GM12878 (cell line): ENCODE results near the gene GRIP2.

ENCODE experiments used
- ATF3 ChIP-seq: IDR thresholded peaks from 2 replicates; pipeline ENCODE4 v1.6.1; 2011; ENCODE audit warnings: low read depth, mild to moderate bottlenecking, low read length, moderate library complexity, borderline replicate concordance; ENCODE audit errors: extremely low read depth
- ATF7 ChIP-seq: fragments of 450-650 bp; IDR thresholded peaks from 2 replicates; pipeline ENCODE4 v1.6.1; 2016; ENCODE audit warnings: low read depth, mild to moderate bottlenecking
- CREB1 ChIP-seq: IDR thresholded peaks from 2 replicates; pipeline ENCODE4 v1.6.1; 2012; ENCODE audit warnings: low read depth, mild to moderate bottlenecking, inconsistent platforms
- CTCF ChIP-seq, 3 experiments: IDR thresholded peaks in 2 of 3; conservative IDR thresholded peaks in 1 of 3; 2 replicates each; pipeline ENCODE4 v1.5.1; 2011; ENCODE audit warnings: low read depth in 3 of 3, low read length in 3 of 3, mild to moderate bottlenecking in 3 of 3, control low read depth in 2 of 3, moderate library complexity in 2 of 3, inconsistent platforms in 1 of 3, mixed read lengths in 1 of 3; ENCODE audit not compliant: control insufficient read depth in 2 of 3, insufficient read depth in 1 of 3; ENCODE audit errors: extremely low read depth in 1 of 3
- EP300 ChIP-seq, 2 experiments: fragments of 150-350 bp in 1 of 2; IDR thresholded peaks; 2 replicates each; pipeline ENCODE4 v1.6.1; 2011 to 2012; ENCODE audit warnings: low read depth in 2 of 2, low read length in 2 of 2, borderline replicate concordance in 1 of 2, improper control_type of control experiment in 1 of 2, inconsistent platforms in 1 of 2; ENCODE audit not compliant: control insufficient read depth in 1 of 2
- POLR2AphosphoS2 ChIP-seq: IDR thresholded peaks from 2 replicates; pipeline ENCODE4 v1.6.1; 2011; ENCODE audit warnings: low read depth, mild to moderate bottlenecking, low read length, improper control_type of control experiment, moderate library complexity
- POLR2AphosphoS5 ChIP-seq: IDR thresholded peaks from 2 replicates; pipeline ENCODE4 v1.6.1; 2011; ENCODE audit warnings: mild to moderate bottlenecking, low read length, inconsistent platforms
- RCOR1 ChIP-seq: conservative IDR thresholded peaks from 2 replicates; pipeline ENCODE4 v1.6.1; 2012; ENCODE audit warnings: low read depth, low read length, improper control_type of control experiment
- TF ChIP-seq, protein P1 (sequence below): fragments of 450-650 bp; IDR thresholded peaks from 2 replicates; pipeline ENCODE4 v1.6.1; 2017; ENCODE audit warnings: mild to moderate bottlenecking
- TF ChIP-seq, protein P2 (sequence below): IDR thresholded peaks from 2 replicates; pipeline ENCODE4 v1.6.1; 2011; ENCODE audit warnings: low read depth, low read length, improper control_type of control experiment, borderline replicate concordance

GRCh38 chr3:14505803-14506500, 34.2 kb downstream of the GRIP2 start:
- TF ChIP-seq, protein P1, sequence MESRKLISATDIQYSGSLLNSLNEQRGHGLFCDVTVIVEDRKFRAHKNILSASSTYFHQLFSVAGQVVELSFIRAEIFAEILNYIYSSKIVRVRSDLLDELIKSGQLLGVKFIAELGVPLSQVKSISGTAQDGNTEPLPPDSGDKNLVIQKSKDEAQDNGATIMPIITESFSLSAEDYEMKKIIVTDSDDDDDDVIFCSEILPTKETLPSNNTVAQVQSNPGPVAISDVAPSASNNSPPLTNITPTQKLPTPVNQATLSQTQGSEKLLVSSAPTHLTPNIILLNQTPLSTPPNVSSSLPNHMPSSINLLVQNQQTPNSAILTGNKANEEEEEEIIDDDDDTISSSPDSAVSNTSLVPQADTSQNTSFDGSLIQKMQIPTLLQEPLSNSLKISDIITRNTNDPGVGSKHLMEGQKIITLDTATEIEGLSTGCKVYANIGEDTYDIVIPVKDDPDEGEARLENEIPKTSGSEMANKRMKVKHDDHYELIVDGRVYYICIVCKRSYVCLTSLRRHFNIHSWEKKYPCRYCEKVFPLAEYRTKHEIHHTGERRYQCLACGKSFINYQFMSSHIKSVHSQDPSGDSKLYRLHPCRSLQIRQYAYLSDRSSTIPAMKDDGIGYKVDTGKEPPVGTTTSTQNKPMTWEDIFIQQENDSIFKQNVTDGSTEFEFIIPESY = no peak
- TF ChIP-seq ATF7 (no peak), CTCF (IDR thresholded peaks at IDR 0.05 in 2 of 3, conservative IDR thresholded peaks at IDR 0.05 in 1 of 3; ENCODE audit: control insufficient read depth in 2 of 3, extremely low read depth in 1 of 3, insufficient read depth in 1 of 3, low read depth in 3 of 3, low read length in 3 of 3) (no peak), POLR2AphosphoS5 (no peak), RCOR1 (no peak), EP300 (IDR thresholded peaks at IDR 0.05; ENCODE audit: borderline replicate concordance in 1 of 2, control insufficient read depth in 1 of 2, low read depth in 2 of 2, low read length in 2 of 2) (no peak), ATF3 (no peak), POLR2AphosphoS2 (no peak), CREB1 (no peak)
- TF ChIP-seq, protein P2, sequence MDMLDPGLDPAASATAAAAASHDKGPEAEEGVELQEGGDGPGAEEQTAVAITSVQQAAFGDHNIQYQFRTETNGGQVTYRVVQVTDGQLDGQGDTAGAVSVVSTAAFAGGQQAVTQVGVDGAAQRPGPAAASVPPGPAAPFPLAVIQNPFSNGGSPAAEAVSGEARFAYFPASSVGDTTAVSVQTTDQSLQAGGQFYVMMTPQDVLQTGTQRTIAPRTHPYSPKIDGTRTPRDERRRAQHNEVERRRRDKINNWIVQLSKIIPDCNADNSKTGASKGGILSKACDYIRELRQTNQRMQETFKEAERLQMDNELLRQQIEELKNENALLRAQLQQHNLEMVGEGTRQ = no peak
